GM12878 (cell line): ENCODE measurements around the gene FGL2. TPM values are rescaled to one million over a fixed set of nuclear protein-coding genes. Genes with fewer than 3 reads are reported as not detected.

Experiments used
- BACH1 ChIP-seq: fragments of 450-650 bp; IDR thresholded peaks from 2 replicates; pipeline ENCODE4 v1.6.1; 2017; ENCODE audit warnings: mild to moderate bottlenecking, borderline replicate concordance
- ETV6 ChIP-seq, 2 experiments: fragments of 450-650 bp in 1 of 2; IDR thresholded peaks in 1 of 2; conservative IDR thresholded peaks in 1 of 2; 2 replicates each; pipeline ENCODE4 v1.6.1; 2014; ENCODE audit warnings: antibody characterized with exemption in 1 of 2, borderline replicate concordance in 1 of 2, low read depth in 1 of 2, mild to moderate bottlenecking in 1 of 2, moderate library complexity in 1 of 2
- IKZF2 ChIP-seq, 2 experiments: fragments of 450-650 bp; IDR thresholded peaks; 2 replicates each; pipeline ENCODE4 v1.6.1; 2017; ENCODE audit warnings: mild to moderate bottlenecking in 2 of 2, moderate library complexity in 2 of 2
- MAX ChIP-seq: IDR thresholded peaks from 2 replicates; pipeline ENCODE4 v1.6.1; 2012; ENCODE audit warnings: low read depth, low read length, improper control_type of control experiment
- MYB ChIP-seq: fragments of 150-350 bp; IDR thresholded peaks from 2 replicates; pipeline ENCODE4 v1.6.1; 2014; ENCODE audit warnings: mild to moderate bottlenecking, low read depth, low read length, borderline replicate concordance
- PAX8 ChIP-seq: fragments of 450-650 bp; IDR thresholded peaks from 2 replicates; pipeline ENCODE4 v1.6.1; 2017; ENCODE audit warnings: mild to moderate bottlenecking, moderate library complexity
- SIN3A ChIP-seq: IDR thresholded peaks from 2 replicates; pipeline ENCODE4 v1.6.1; 2012; ENCODE audit warnings: low read depth, low read length, improper control_type of control experiment
- STAT3 ChIP-seq: IDR thresholded peaks from 2 replicates; pipeline ENCODE4 v1.6.1; 2011; ENCODE audit warnings: low read depth, low read length, improper control_type of control experiment
- TBL1XR1 ChIP-seq: IDR thresholded peaks from 2 replicates; pipeline ENCODE4 v1.6.1; 2012; ENCODE audit warnings: low read depth, low read length, improper control_type of control experiment
- ZNF592 ChIP-seq: fragments of 450-650 bp; IDR thresholded peaks from 2 replicates; pipeline ENCODE4 v1.6.1; 2017; ENCODE audit warnings: mild to moderate bottlenecking, moderate library complexity
- polyA plus RNA-seq, 11 experiments: library from polyadenylated mRNA; depleted of rRNA in 4 of 11; unstranded in 6 of 11; stranded (reverse) in 5 of 11; fragments of >200 nt; fragmentation: Nextera tagmentation in 4 of 11; fragmentation: Illumina TruSeq in 1 of 11; extraction: Ambion mirVana in 4 of 11; extraction: Trizol in 1 of 11; gene quantifications; 1 replicate in 1 of 11; 2 replicates in 10 of 11; pipeline versions ENCODE4 v1.2.1 to v1.2.3, GENCODE V29; 2011 to 2016; ENCODE audit warnings: inconsistent platforms in 2 of 11, missing spikeins in 2 of 11, low read depth in 1 of 11
- total RNA-seq, 4 experiments: library from RNA; depleted of rRNA in 3 of 4; stranded (reverse); fragments of >200 nt in 3 of 4; fragmentation: Illumina TruSeq in 1 of 4; extraction: Trizol in 1 of 4; gene quantifications; 2 replicates each; pipeline versions ENCODE4 v1.2.1 to v1.2.3, GENCODE V29; 2013 to 2021

FGL2 gene
- total and polyA plus RNA-seq, 10 of the 15 experiments (the other 5 are each of a cell fraction or from before 2014, with no cell fraction given) = 0.04 to 3.2 (median 1.5) TPM

- TF ChIP-seq ZNF592 (no peak), ETV6 (conservative IDR thresholded peaks at IDR 0.05 in 1 of 2, IDR thresholded peaks at IDR 0.05 in 1 of 2; ENCODE audit: borderline replicate concordance in 1 of 2, low read depth in 1 of 2) (no peak), PAX8 (no peak), IKZF2 (IDR thresholded peaks at IDR 0.05) (no peak), STAT3 (no peak), TBL1XR1 (no peak), MYB (no peak), SIN3A (no peak), BACH1 (no peak), MAX (no peak)
Observed at GRCh38 chr7:77216181-77216845, 16.7 kb upstream of the FGL2 start (continued).
